T47D (cell line): ENCODE data around the gene MBOAT1.

Source experiments
- DNase-seq, 2 experiments: peaks; one replicate each; pipeline versions ENCODE4 v3.0.0 to v3.0.0-alpha.2; 2011 to 2012; ENCODE audit warnings: low read depth in 1 of 2, low spot score in 1 of 2
- JUND ChIP-seq: IDR thresholded peaks from 2 replicates; pipeline ENCODE4 v1.6.1; 2012; ENCODE audit warnings: low read depth
- in situ Hi-C: cut with HindIII; loops from 2 replicates; pipeline ENCODE4 v1.10.0; 2016; ENCODE audit warnings: low sequenced_read_pairs, low pct_unique_long_range_greater_than_20kb

MBOAT1 gene

DNA sequence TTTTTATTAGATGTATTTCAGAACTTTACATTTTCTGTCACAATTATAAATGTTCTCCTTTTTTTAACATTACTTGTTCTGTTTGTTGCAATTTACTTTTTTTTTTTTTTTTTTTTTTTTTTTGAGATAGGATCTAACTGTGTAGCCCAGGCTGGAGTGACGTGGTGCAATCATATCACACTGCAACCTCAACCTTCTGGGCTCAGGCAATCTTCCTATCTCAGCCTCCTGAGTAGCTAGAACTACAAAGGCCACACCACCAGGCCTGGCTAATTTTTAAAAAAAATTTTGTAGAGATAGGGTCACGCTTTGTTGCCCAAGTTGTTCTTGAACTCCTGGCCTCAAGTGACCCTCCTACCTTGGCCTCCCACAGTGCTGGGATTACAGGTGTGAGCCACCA lies 15.1 kb upstream of the MBOAT1 start:
- DNase-seq, result no peak
- in situ Hi-C loops, result no loop called here
- no peak for TF ChIP-seq JUND

DNA sequence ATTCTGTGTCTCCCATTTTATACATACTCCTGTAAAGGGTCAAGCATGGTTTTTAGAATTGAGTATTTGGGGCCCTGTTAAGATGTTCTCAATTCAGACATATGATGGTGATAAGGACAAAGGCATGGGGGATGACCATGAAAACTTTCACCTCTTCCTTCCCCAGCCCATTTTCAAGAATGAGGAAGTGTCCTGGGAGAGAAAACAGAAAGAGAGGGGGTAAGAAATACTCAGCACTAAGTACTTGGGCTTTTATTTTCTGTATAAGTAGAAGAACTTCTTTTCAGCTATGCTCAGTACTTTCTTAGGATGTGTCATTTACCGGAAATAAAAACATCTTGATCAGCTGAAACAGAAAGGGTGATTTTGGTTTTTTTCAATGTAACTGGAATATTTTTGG lies 10.9 kb upstream of the MBOAT1 start:
- in situ Hi-C loops, result no loop called here
- no peak for TF ChIP-seq JUND
- DNase-seq, result no peak

DNA sequence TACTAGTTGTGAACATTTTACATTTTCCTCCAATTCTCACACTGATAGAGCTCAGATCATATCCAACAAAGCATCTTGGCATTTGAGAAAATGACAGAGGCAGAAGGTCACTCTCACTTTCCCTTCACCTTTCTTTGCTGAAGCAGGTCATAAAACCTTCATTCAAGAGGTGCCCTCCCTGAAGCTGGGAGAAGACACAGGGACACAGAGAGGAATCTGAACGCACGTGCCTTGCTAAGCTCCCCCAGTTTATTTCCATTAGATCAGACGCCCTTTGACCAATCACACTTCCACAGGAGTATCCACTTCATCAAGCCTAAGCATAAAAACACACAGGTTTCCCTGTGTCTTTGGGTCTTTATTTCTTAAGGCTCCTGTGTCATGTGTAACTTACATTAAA lies 9.2 kb upstream of the MBOAT1 start:
- in situ Hi-C loops, result no loop called here
- DNase-seq, result no peak
- TF ChIP-seq JUND, result no peak

DNA sequence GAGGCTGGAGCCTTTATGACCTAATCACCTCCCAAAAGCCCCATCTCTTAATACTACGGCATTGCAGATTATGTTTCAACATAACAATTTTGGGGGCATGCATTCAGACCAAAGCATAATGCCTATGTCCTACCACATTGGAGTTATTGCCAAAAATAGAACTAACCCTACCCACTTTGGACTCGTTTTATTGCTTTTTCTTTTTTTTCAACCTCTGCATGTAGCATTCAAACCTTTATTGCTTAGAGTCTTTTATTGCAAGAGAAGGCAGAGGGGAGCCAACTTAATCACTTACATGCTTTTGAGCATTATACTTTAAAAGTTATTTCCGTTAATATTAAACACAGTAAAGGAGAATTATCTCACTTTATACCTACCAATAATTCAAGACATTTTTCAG lies 8.1 kb upstream of the MBOAT1 start:
- no peak for TF ChIP-seq JUND
- in situ Hi-C loops, result no loop called here
- DNase-seq, result no peak

DNA sequence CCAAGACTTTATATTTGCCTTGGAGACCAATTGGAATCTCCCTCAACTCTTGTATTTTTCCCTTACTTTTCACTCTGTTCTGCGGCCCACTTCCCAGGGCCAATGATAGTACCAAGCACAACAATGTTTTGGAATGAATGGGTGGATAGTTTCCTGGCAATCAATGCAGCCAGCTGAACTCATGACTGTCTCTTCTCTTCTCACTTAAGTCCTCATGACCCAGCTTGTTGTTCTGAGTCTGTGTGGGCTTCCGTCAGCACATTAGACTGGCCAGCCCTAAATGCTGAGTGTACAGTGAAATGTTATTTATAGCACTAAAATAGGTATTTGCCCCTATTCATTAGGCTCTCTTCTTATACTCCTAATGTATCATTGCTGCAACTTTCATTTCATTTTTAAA lies 5.6 kb upstream of the MBOAT1 start:
- DNase-seq, result no peak
- no peak for TF ChIP-seq JUND
- in situ Hi-C loops, result no loop called here

DNA sequence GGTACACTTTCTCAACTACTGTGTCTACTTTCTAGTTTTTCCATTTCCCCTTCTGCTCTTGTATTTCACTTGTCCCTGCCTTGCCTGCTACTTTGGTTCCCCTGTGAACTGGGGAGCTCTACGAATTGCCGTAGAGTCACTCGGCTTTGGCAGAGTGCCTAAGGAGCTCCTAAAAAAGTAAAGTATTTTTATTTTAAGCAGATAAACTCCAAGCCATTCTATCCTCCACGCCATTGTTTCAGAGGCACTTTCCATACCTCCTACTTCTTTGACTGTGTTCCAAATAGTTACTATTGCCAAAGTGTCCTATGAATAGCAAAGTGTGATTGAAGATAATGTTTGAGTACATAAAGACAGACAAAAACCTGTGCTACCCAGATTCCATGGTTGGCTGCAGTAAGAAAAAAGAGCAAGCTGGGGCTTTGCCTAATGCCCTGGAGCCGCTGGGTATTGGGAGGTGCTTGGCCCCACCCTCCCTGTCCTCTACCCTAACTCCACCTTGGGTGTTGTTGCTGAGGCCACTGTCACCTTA lies 5.1 kb upstream of the MBOAT1 start:
- in situ Hi-C loops, result no loop called here
- peak; percentile 21 to 91 for DNase-seq
- TF ChIP-seq JUND, result no peak

DNA sequence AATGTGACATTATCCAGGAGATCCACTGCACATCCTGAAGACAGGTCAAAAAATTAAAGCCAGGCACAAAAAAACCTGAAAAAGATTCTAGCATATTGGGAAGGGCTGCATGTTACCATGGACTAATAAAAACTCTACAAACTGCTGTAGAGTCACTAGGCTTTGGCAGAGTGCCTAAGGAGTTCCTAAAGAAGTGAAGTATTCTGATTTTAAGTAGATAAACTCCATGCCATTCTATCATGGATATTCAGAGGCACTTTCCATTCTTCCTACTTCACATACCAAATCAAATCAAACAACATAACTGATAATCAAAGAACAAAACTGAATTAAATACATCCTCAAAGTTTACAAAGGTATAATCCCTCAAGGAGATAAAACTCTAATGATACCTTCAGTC lies 3.0 kb upstream of the MBOAT1 start:
- in situ Hi-C loops, result no loop called here
- no peak for DNase-seq
- no peak for TF ChIP-seq JUND

DNA sequence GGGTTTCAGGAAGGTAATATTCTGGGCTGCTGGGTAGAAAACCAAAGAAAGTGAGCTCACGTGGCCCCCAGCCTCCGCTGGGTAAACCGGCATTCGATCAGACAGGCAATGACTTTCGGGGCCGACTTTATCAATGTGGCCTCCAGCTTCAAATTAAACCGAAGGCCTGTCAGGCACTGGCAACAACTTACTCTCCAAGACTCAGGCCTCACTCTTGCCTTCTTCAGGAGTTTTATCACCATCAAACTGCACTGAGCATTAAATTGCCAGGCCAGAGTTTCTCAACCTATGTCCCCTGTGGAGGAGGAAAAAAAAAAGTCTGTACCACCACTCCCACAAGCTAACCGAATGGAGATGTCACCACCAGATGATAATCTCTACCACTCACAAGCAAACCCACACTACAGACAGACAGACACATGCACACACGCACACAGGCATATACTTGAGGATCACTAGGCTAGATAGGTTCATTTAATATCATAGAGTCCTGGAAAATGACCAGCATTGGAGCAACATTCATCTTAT lies 1.1 kb upstream of the MBOAT1 start:
- in situ Hi-C loops, result no loop called here
- no peak for DNase-seq
- no peak for TF ChIP-seq JUND

DNA sequence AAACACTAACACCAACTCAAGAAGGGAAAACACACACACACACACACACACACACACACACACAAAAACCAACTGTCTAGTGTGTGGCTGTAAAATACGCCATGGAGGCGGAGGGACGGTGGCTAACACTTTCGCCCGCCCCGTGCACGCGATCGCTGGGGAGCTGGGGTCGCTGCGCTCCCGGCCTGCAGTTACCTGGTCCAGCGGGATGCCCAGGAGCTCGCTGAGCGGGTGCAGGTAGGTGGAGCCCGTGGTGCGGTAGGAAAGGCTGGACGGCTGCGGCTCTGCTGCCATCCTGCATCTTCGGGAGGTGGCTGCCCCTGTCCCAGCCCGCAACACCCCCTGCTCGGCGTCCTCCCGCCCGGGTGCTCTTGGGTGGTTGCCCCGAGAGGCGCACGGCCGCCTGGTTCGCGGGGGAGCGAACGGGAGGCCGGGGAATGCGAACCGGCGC lies 303 bp downstream of the MBOAT1 start:
- TF ChIP-seq JUND, result no peak
- no peak for DNase-seq
- in situ Hi-C loops, result no loop called here

DNA sequence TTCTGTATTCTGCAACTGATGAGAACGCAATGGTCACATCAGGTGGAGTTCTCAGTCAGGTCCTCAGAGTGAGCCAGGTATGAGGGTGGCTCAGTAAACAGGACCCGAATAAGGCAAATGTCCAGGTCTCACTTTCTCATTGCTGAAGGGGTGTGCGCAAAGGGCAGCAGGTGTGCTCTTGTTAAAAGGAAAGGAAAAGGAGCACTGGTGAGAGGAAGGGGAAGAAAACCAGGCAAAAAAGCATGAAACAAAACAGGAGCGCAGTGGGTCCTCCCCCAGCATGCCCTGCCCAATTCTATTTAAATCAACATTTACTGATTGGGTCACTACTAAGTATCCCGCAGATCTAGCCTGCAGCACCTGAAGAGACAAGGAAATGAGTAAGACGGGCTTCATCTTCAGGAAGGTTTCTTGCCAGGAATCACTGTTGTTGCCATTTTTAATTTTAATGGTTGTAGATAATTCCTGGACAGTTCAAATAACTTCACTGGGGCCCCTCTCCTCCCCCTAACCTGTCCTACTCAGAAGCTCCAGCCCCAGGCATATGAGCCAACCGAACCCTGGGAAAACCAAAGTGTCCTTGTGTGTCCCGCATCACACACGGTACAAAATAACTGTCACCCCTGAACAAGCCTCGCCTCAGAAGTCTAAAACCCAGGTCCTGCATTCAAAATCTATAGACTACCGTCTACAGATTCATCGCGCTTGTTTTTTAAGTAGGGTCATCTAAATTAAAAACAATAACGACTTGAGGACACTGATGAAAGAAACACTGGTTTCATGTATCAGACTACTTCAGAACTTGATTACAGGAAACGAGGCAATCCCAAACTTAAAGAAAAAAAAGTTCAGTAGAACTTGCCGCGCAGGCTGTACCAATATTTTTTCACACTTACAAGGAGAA lies 980 bp downstream of the MBOAT1 start:
- in situ Hi-C loops, result no loop called here
- peak in 1 of 2 experiments; percentile 92 for DNase-seq
- no peak for TF ChIP-seq JUND

DNA sequence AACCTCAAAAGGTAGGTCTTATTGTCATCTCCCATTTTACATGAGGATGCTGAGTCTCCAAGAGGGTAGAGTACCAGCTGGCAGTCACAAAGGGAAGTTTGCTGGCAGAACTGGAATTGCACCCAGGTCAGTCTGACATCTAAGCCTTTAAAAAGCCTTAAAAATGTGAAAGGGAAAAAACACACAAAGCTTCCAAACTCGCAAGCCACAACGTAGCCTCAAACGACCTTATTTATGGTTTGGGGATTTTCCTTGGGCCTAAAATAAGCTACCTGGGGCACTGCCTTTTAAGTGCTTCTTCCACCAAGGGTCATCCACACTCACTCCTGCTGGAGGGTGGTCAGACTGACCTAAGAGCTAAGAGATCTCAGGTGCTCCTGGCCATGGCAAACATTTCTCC lies 2.1 kb downstream of the MBOAT1 start:
- TF ChIP-seq JUND, result no peak
- peak in 1 of 2 experiments; percentile 93 for DNase-seq
- in situ Hi-C loops, result no loop called here

DNA sequence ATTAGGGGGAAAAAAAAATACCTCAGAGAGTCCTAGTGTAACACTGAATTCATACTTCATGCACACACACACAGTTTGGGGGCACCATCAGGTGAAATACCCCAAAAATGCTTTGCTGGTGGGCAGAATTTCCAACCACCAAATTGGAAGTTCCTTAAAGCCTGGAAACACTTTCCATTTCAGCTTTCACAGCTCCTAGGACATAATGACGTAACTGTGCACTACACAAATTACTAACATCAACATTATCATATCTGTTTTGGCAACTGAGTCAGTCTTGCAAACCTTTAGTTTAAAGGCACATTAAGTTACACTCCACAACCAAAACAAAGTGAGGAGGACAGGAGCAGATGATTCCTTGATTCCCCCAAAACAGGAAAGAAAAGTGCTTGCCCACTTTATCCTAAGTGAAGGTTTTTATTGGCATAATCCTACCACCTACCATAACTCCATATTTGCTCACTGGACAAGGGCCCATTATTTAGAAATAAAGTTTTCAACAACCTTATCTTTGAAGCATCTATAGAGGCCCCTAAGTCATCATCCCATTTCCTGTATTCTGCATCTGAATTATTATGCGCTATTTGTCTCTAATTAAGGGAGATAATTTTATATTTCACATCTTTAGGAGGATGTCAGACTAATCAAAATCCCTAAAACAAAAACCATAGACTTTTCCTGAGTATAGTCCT lies 3.4 kb downstream of the MBOAT1 start:
- in situ Hi-C loops, result no loop called here
- no peak for DNase-seq
- no peak for TF ChIP-seq JUND

DNA sequence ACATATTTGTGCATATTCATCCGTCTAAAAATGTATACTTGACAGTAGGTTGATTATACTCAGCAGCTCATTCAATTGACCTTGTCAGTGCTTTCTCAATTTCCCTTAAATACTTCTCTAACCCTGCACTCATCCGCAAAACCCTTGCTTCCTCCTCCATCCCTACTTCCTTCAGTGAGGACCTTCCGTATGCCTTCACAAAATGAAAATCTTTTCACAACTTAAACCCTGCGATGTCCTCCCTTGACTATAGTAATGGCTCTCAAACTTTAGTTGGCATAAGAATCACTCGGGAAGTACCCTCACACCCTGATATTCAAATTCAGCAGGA lies 5.2 kb downstream of the MBOAT1 start:
- DNase-seq, result no peak
- no peak for TF ChIP-seq JUND
- in situ Hi-C loops, result no loop called here
